Stimulated activated CD4-positive, alpha-beta T cell treated with anti-CD3 and anti-CD28 coated beads, Interleukin-15, amount 100 ng/mL, for 24 hours (primary cell): Measurements from ENCODE around the gene IVD.

Source experiments
- DNase-seq: peaks from one replicate; pipeline ENCODE4 v3.0.0-alpha.2; 2020

The IVD gene

GRCh38 chr15:40416056-40416455 is 10.5 kb downstream of the IVD start:
- no peak for DNase-seq

- no peak for DNase-seq
Measured at GRCh38 chr15:40418126-40418525, 12.5 kb downstream of the IVD start.

GRCh38 chr15:40420071-40420713 is 14.6 kb downstream of the IVD start:
- no peak for DNase-seq

GRCh38 chr15:40420793-40421192 is 15.2 kb downstream of the IVD start:
- peak; percentile 13 for DNase-seq

- DNase-seq, result peak; percentile 89
Measured at GRCh38 chr15:40421246-40422157, 15.9 kb downstream of the IVD start.

- DNase-seq, result no peak
Measured at GRCh38 chr15:40424483-40425115, 19.0 kb downstream of the IVD start.

GRCh38 chr15:40425681-40426080 is 20.1 kb downstream of the IVD start:
- no peak for DNase-seq

- no peak for DNase-seq
Measured at GRCh38 chr15:40427188-40427587, 21.6 kb downstream of the IVD start.

- DNase-seq, result no peak
Measured at GRCh38 chr15:40428185-40428584, 22.6 kb downstream of the IVD start.

- no peak for DNase-seq
Measured at GRCh38 chr15:40429068-40429710, 23.6 kb downstream of the IVD start.

- DNase-seq, result no peak
Measured at GRCh38 chr15:40430271-40430805, 24.7 kb downstream of the IVD start.

GRCh38 chr15:40435023-40435709 is 29.6 kb downstream of the IVD start:
- no peak for DNase-seq

GRCh38 chr15:40435710-40436089 is 30.1 kb downstream of the IVD start:
- no peak for DNase-seq

GRCh38 chr15:40436116-40436891 is 30.7 kb downstream of the IVD start:
- no peak for DNase-seq

- no peak for DNase-seq
Measured at GRCh38 chr15:40436892-40437751, 31.5 kb downstream of the IVD start.

- DNase-seq, result no peak
Measured at GRCh38 chr15:40437752-40438687, 32.4 kb downstream of the IVD start.

GRCh38 chr15:40438712-40439111 is 33.1 kb downstream of the IVD start:
- no peak for DNase-seq

- DNase-seq, result no peak
Measured at GRCh38 chr15:40439461-40439959, 33.9 kb downstream of the IVD start.
